GM12878 (cell line): ENCODE measurements around the gene BCOR.

Experiments used
- BMI1 ChIP-seq: fragments of 450-650 bp; IDR thresholded peaks from 2 replicates; pipeline ENCODE4 v1.6.1; 2016; ENCODE audit warnings: mild to moderate bottlenecking, moderate library complexity, borderline replicate concordance
- EP300 ChIP-seq, 2 experiments: fragments of 150-350 bp in 1 of 2; IDR thresholded peaks; 2 replicates each; pipeline ENCODE4 v1.6.1; 2011 to 2012; ENCODE audit warnings: low read depth in 2 of 2, low read length in 2 of 2, borderline replicate concordance in 1 of 2, improper control_type of control experiment in 1 of 2, inconsistent platforms in 1 of 2; ENCODE audit not compliant: control insufficient read depth in 1 of 2
- EZH2 ChIP-seq: IDR thresholded peaks from 2 replicates; pipeline ENCODE4 v1.6.1; 2012; ENCODE audit warnings: low read depth, mild to moderate bottlenecking, control low read depth, inconsistent platforms, low read length, borderline replicate concordance; ENCODE audit not compliant: control insufficient read depth
- HDAC2 ChIP-seq: fragments of 200-600 bp; sonication (generic); IDR thresholded peaks from 2 replicates; pipeline ENCODE4 v1.6.1; 2017
- NR2C2 ChIP-seq: IDR thresholded peaks from 2 replicates; pipeline ENCODE4 v1.6.1; 2011; ENCODE audit warnings: borderline replicate concordance, low read depth; ENCODE audit not compliant: control insufficient read depth, insufficient read length
- POLR2A ChIP-seq: IDR thresholded peaks from 2 replicates; pipeline ENCODE4 v1.6.1; 2011; ENCODE audit warnings: low read depth, mild to moderate bottlenecking, low read length
- SIN3A ChIP-seq: IDR thresholded peaks from 2 replicates; pipeline ENCODE4 v1.6.1; 2012; ENCODE audit warnings: low read depth, low read length, improper control_type of control experiment
- TF ChIP-seq, protein P1 (sequence below), 3 experiments: IDR thresholded peaks in 2 of 3; conservative IDR thresholded peaks in 1 of 3; 2 replicates each; pipeline ENCODE4 v1.5.1; 2011; ENCODE audit warnings: low read depth in 3 of 3, low read length in 3 of 3, mild to moderate bottlenecking in 3 of 3, control low read depth in 2 of 3, moderate library complexity in 2 of 3, inconsistent platforms in 1 of 3, mixed read lengths in 1 of 3; ENCODE audit not compliant: control insufficient read depth in 2 of 3, insufficient read depth in 1 of 3; ENCODE audit errors: extremely low read depth in 1 of 3

- TF ChIP-seq, protein P1, sequence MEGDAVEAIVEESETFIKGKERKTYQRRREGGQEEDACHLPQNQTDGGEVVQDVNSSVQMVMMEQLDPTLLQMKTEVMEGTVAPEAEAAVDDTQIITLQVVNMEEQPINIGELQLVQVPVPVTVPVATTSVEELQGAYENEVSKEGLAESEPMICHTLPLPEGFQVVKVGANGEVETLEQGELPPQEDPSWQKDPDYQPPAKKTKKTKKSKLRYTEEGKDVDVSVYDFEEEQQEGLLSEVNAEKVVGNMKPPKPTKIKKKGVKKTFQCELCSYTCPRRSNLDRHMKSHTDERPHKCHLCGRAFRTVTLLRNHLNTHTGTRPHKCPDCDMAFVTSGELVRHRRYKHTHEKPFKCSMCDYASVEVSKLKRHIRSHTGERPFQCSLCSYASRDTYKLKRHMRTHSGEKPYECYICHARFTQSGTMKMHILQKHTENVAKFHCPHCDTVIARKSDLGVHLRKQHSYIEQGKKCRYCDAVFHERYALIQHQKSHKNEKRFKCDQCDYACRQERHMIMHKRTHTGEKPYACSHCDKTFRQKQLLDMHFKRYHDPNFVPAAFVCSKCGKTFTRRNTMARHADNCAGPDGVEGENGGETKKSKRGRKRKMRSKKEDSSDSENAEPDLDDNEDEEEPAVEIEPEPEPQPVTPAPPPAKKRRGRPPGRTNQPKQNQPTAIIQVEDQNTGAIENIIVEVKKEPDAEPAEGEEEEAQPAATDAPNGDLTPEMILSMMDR (IDR thresholded peaks at IDR 0.05 in 2 of 3, conservative IDR thresholded peaks at IDR 0.05 in 1 of 3; ENCODE audit: control insufficient read depth in 2 of 3, extremely low read depth in 1 of 3, insufficient read depth in 1 of 3, low read depth in 3 of 3, low read length in 3 of 3) = no peak
- TF ChIP-seq EP300 (IDR thresholded peaks at IDR 0.05; ENCODE audit: borderline replicate concordance in 1 of 2, control insufficient read depth in 1 of 2, low read depth in 2 of 2, low read length in 2 of 2) (no peak), SIN3A (no peak), POLR2A (no peak), HDAC2 (no peak), EZH2 (no peak), BMI1 (no peak), NR2C2 (no peak)
Measured at GRCh38 chrX:40016749-40017148, 81.0 kb downstream of the BCOR start.
